ENCODE data around the gene GHITM.

- no peak for TF ChIP-seq EZH2 (IDR thresholded peaks at IDR 0.05)
- TF ChIP-seq RAD21 (IDR thresholded peaks at IDR 0.05; ENCODE audit: low read depth), result no peak
- no peak for TF ChIP-seq ELF1 (IDR thresholded peaks at IDR 0.05; ENCODE audit: borderline replicate concordance, low read depth)
- no peak for TF ChIP-seq JUND (IDR thresholded peaks at IDR 0.05)
- TF ChIP-seq POLR2A (IDR thresholded peaks at IDR 0.05; ENCODE audit: borderline replicate concordance, extremely low read depth, insufficient read depth, insufficient read length), result no peak
- no peak for TF ChIP-seq ZNF274 (IDR thresholded peaks at IDR 0.05; ENCODE audit: low read depth, low read length)
- TF ChIP-seq REST (IDR thresholded peaks at IDR 0.05; ENCODE audit: low read depth), result no peak
- TF ChIP-seq EZH2phosphoT487 (IDR thresholded peaks at IDR 0.05; ENCODE audit: borderline replicate concordance), result no peak
- no peak for TF ChIP-seq CTCF (IDR thresholded peaks at IDR 0.05 in 2 of 3, conservative IDR thresholded peaks at IDR 0.05 in 1 of 3; ENCODE audit: borderline replicate concordance in 1 of 3, insufficient read depth in 1 of 3, low read depth in 2 of 3, low read length in 2 of 3)
- no peak for TF ChIP-seq CEBPB (IDR thresholded peaks at IDR 0.05; ENCODE audit: low read depth)
- no peak for TF ChIP-seq POLR2AphosphoS5 (IDR thresholded peaks at IDR 0.05; ENCODE audit: low read depth, low read length)
Observed at GRCh38 chr10:84101042-84101441, 38.3 kb upstream of the GHITM start.
